ENCODE measurements around the gene SNX10.
A peak's percentile ranks its signal among the peaks of the same experiment; 100 is the strongest.

SNX10 gene

GRCh38 chr7:26275213-26275612, 16.4 kb upstream of the SNX10 start:
- no peak overlapping the region for H3K4me3 ChIP-seq (ENCODE audit: control insufficient read depth, low read depth, low read length)
- TF ChIP-seq CTCF (conservative IDR thresholded peaks at IDR 0.05; ENCODE audit: control insufficient read depth, insufficient read depth, low read depth, low read length) = no peak
- no peak for DNase-seq (ENCODE audit: low read depth)

DNA sequence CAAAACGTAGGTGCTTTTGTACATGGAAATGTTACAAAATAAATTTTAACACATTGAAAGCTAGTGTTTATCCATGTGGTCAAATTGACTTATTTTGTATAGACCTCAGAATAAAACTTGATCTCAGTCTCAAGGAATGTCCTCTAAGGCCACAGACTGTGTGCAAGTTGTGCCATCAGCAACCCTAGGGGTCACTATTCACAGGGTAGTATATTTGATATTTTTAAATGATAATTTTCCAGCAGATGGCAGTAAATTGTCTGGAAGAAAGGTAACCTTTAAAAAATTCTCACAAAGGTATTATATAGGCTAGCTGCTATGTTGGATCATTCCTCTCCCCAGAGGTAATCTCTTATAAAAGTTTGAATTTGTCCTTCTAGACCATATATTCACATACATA, 12.9 kb upstream of the SNX10 start:
- DNase-seq (ENCODE audit: low read depth) = peak; percentile 42
- TF ChIP-seq CTCF (conservative IDR thresholded peaks at IDR 0.05; ENCODE audit: control insufficient read depth, insufficient read depth, low read depth, low read length) = peak; percentile 39
- no peak overlapping the region for H3K4me3 ChIP-seq (ENCODE audit: control insufficient read depth, low read depth, low read length)

- peak; percentile 42 for DNase-seq (ENCODE audit: low read depth)
- no peak for TF ChIP-seq CTCF (conservative IDR thresholded peaks at IDR 0.05; ENCODE audit: control insufficient read depth, insufficient read depth, low read depth, low read length)
- H3K4me3 ChIP-seq (ENCODE audit: control insufficient read depth, low read depth, low read length) = no peak overlapping the region
These were observed 12.3 kb upstream of the SNX10 start for GRCh38 chr7:26279405-26279804.

DNA sequence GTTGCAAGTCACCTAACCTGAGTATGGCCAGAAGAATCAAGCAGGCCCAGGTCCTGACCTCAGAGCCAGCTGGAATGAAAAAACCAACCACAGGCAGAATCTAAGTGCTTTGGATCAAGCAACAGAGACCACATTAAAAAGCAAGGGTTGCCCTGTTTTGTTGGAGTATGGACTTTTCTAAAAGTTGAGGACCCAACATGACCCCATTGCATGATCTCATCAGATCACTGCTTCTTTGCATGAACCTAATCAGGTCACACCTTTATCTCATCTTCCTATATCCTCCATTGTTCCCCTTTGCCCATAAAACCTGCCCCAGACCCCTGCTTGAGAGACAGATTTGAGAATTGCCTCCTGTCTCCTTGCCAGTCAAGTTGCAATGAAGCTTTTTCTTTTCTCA, 11.6 kb upstream of the SNX10 start:
- no peak for TF ChIP-seq CTCF (conservative IDR thresholded peaks at IDR 0.05; ENCODE audit: control insufficient read depth, insufficient read depth, low read depth, low read length)
- no peak for DNase-seq (ENCODE audit: low read depth)
- H3K4me3 ChIP-seq (ENCODE audit: control insufficient read depth, low read depth, low read length) = no peak overlapping the region

GRCh38 chr7:26280723-26281122, 10.9 kb upstream of the SNX10 start:
- H3K4me3 ChIP-seq (ENCODE audit: control insufficient read depth, low read depth, low read length) = no peak overlapping the region
- TF ChIP-seq CTCF (conservative IDR thresholded peaks at IDR 0.05; ENCODE audit: control insufficient read depth, insufficient read depth, low read depth, low read length) = no peak
- DNase-seq (ENCODE audit: low read depth) = no peak

DNA sequence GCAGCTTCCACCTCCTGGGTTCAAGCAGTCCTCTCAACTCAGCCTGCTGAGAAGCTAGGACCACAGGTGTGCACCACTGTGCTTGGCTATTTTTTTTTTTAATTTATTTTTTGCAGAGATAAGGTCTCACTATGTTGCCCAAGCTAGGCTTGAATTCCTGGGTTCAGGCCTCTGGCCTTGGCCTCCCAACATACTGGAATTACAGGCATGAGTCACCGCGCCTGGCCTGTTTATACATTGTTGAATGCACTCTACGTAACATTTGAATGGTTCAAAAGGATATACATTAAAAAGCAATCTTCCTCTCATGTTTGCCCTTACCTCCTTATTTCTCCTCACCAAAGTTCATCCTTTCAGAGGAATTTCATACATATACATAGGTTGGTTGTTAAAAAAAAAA, 7.2 kb upstream of the SNX10 start:
- no peak overlapping the region for H3K4me3 ChIP-seq (ENCODE audit: control insufficient read depth, low read depth, low read length)
- no peak for TF ChIP-seq CTCF (conservative IDR thresholded peaks at IDR 0.05; ENCODE audit: control insufficient read depth, insufficient read depth, low read depth, low read length)
- no peak for DNase-seq (ENCODE audit: low read depth)

DNA sequence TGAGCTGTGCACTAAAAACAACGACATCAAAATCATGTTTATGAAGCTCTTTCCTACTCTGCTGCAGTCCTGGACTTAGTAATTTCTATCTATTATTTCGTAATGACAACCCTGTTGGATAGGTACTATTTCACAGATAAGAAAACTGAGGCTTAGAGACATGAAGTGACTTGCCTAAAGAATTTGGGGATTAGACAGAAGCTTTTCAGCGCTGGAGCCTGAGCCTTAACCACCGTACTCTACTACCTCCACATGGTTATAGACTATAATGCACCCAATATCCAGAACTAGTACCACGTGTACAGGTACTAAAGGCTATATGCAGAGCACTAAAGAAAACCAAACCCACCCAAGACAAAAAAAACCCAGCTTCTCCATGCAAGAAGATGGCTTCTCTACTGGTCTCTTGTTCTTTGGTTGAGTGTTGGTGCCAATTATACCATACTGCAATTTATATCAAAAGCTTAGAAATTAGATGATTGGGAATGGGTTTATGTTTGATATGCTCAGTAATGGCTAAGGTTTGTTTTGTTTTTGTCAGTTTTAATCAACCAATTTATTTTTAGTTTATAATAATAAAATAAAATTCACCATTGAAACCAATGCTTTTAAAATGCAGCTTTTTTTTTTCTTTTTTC, 6.5 kb upstream of the SNX10 start:
- peak; percentile 2 for TF ChIP-seq CTCF (conservative IDR thresholded peaks at IDR 0.05; ENCODE audit: control insufficient read depth, insufficient read depth, low read depth, low read length)

More for the DNA sequence above, 6.5 kb upstream of the SNX10 start:
- no peak for DNase-seq (ENCODE audit: low read depth)
- H3K4me3 ChIP-seq (ENCODE audit: control insufficient read depth, low read depth, low read length) = no peak overlapping the region
